WTC11 (cell line): ENCODE measurements around the gene KRR1. TPM values are rescaled to one million over a fixed set of nuclear protein-coding genes. Genes with fewer than 3 reads are reported as not detected.

Source experiments
- ATAC-seq: fragments of 200-7000 bp; cut with Tn5 transposase; 2 replicates; pipeline ENCODE4 v1.10.0; 2021; ENCODE audit warnings: mild to moderate bottlenecking, moderate library complexity
- CTCF ChIA-PET: fragments of 300-600 bp; sonication (Branson Sonifier 250); formaldehyde crosslinking; loops from one replicate; lab custom pipeline; 2021; ENCODE audit warnings: antibody characterized with exemption; lab: Charles Lee
- POLR2A ChIA-PET: fragments of 350-600 bp; sonication (Branson Sonifier 250); formaldehyde crosslinking; loops from one replicate; lab custom pipeline; 2021; ENCODE audit warnings: antibody characterized with exemption; lab: Charles Lee
- DNase-seq: peaks from one replicate; pipeline ENCODE4 v3.0.0; 2021; ENCODE audit warnings: low spot score
- H3K27ac Mint-ChIP-seq: 2 replicates; pipeline ENCODE4 v1.8.0; 2021; ENCODE audit warnings: mixed read lengths
- H3K27me3 Mint-ChIP-seq: 2 replicates; pipeline ENCODE4 v1.8.0; 2021; ENCODE audit warnings: low read depth, mild to moderate bottlenecking, moderate library complexity, mixed read lengths
- H3K36me3 Mint-ChIP-seq: 2 replicates; pipeline ENCODE4 v1.8.0; 2021; ENCODE audit warnings: mixed read lengths
- H3K4me1 Mint-ChIP-seq: 2 replicates; pipeline ENCODE4 v1.8.0; 2022; ENCODE audit warnings: mixed read lengths
- H3K4me3 Mint-ChIP-seq: 2 replicates; pipeline ENCODE4 v1.8.0; 2021; ENCODE audit warnings: mild to moderate bottlenecking, moderate library complexity, mixed read lengths
- H3K9me3 Mint-ChIP-seq: 2 replicates; pipeline ENCODE4 v1.8.0; 2021; ENCODE audit warnings: mixed read lengths
- CDX4 ChIP-seq: fragments of 250-450 bp; sonication (Bioruptor Pico); IDR thresholded peaks from 2 replicates; pipeline ENCODE4 v1.9.0; 2021; ENCODE audit warnings: moderate library complexity, mild to moderate bottlenecking, inconsistent platforms, borderline replicate concordance
- E2F1 ChIP-seq: sonication (generic); formaldehyde crosslinking; IDR thresholded peaks from 2 replicates; pipeline ENCODE4 v1.8.0; 2022; ENCODE audit warnings: mild to moderate bottlenecking, missing genetic modification reagents
- ELF4 ChIP-seq: sonication (generic); formaldehyde crosslinking; IDR thresholded peaks from 2 replicates; pipeline ENCODE4 v1.8.1; 2022; ENCODE audit warnings: low read depth, mild to moderate bottlenecking, moderate library complexity, missing genetic modification reagents
- OVOL2 ChIP-seq: fragments of 250-450 bp; sonication (Bioruptor Pico); IDR thresholded peaks from 2 replicates; pipeline ENCODE4 v1.9.0; 2021; ENCODE audit warnings: mild to moderate bottlenecking, borderline replicate concordance
- RELA ChIP-seq: sonication (generic); formaldehyde crosslinking; IDR thresholded peaks from 2 replicates; pipeline ENCODE4 v1.8.1; 2022; ENCODE audit warnings: missing genetic modification reagents, mild to moderate bottlenecking, borderline replicate concordance
- STAT6 ChIP-seq: sonication (generic); formaldehyde crosslinking; conservative IDR thresholded peaks from 2 replicates; pipeline ENCODE4 v1.8.1; 2023; ENCODE audit warnings: mild to moderate bottlenecking, low read depth, missing genetic modification reagents, moderate library complexity
- ZNF416 ChIP-seq: fragments of 250-450 bp; sonication (Bioruptor Pico); IDR thresholded peaks from 2 replicates; pipeline ENCODE4 v1.9.0; 2021; ENCODE audit warnings: mild to moderate bottlenecking, inconsistent platforms
- ZNF423 ChIP-seq: fragments of 250-450 bp; sonication (Bioruptor Pico); IDR thresholded peaks from 2 replicates; pipeline ENCODE4 v2.1.2; 2022; ENCODE audit warnings: mild to moderate bottlenecking, moderate library complexity
- total RNA-seq: library from RNA; stranded (reverse); gene quantifications from 3 replicates; pipeline ENCODE4 v1.2.3, GENCODE V29; 2021
- TF ChIP-seq, protein P1 (sequence below): sonication (generic); formaldehyde crosslinking; IDR thresholded peaks from 2 replicates; pipeline ENCODE4 v1.8.0; 2022; ENCODE audit warnings: mild to moderate bottlenecking, missing genetic modification reagents
- TF ChIP-seq, protein P2 (sequence below): sonication (generic); formaldehyde crosslinking; IDR thresholded peaks from 2 replicates; pipeline ENCODE4 v1.8.1; 2023; ENCODE audit warnings: mild to moderate bottlenecking, missing genetic modification reagents
- TF ChIP-seq, protein P3 (sequence below): fragments of 250-450 bp; sonication (Bioruptor Pico); conservative IDR thresholded peaks from 2 replicates; pipeline ENCODE4 v1.9.0; 2021; ENCODE audit warnings: mild to moderate bottlenecking
- TF ChIP-seq, protein P4 (sequence below): fragments of 250-450 bp; sonication (Bioruptor Pico); IDR thresholded peaks from 2 replicates; pipeline ENCODE4 v2.1.2; 2022; ENCODE audit warnings: mild to moderate bottlenecking, moderate library complexity
- TF ChIP-seq, protein P5 (sequence below): sonication (generic); formaldehyde crosslinking; IDR thresholded peaks from 2 replicates; pipeline ENCODE4 v1.8.0; 2023; ENCODE audit warnings: missing genetic modification reagents, mild to moderate bottlenecking, borderline replicate concordance

The KRR1 gene
- total RNA-seq, 1 experiment from 2014 or later = 59.6 TPM

GRCh38 chr12:75491169-75491568, 20.2 kb downstream of the KRR1 start:
- Mint-ChIP-seq H3K27ac (no peak overlapping the region), H3K36me3 (no peaks in the 10 kb centered on the region), H3K9me3 (no peaks in the 10 kb centered on the region), H3K27me3 (no peaks in the 10 kb centered on the region), H3K4me3 (no peak overlapping the region), H3K4me1 (peaks cover 15% of the 10 kb centered on the region)
- TF ChIP-seq, protein P1, sequence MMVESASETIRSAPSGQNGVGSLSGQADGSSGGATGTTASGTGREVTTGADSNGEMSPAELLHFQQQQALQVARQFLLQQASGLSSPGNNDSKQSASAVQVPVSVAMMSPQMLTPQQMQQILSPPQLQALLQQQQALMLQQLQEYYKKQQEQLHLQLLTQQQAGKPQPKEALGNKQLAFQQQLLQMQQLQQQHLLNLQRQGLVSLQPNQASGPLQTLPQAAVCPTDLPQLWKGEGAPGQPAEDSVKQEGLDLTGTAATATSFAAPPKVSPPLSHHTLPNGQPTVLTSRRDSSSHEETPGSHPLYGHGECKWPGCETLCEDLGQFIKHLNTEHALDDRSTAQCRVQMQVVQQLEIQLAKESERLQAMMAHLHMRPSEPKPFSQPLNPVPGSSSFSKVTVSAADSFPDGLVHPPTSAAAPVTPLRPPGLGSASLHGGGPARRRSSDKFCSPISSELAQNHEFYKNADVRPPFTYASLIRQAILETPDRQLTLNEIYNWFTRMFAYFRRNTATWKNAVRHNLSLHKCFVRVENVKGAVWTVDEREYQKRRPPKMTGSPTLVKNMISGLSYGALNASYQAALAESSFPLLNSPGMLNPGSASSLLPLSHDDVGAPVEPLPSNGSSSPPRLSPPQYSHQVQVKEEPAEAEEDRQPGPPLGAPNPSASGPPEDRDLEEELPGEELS (CRISPR knock-in tag) = no peak
- TF ChIP-seq ZNF423 (CRISPR knock-in tag) (no peak), CDX4 (no peak), ELF4 (CRISPR knock-in tag) (no peak), E2F1 (CRISPR knock-in tag) (no peak)
- TF ChIP-seq, protein P2, sequence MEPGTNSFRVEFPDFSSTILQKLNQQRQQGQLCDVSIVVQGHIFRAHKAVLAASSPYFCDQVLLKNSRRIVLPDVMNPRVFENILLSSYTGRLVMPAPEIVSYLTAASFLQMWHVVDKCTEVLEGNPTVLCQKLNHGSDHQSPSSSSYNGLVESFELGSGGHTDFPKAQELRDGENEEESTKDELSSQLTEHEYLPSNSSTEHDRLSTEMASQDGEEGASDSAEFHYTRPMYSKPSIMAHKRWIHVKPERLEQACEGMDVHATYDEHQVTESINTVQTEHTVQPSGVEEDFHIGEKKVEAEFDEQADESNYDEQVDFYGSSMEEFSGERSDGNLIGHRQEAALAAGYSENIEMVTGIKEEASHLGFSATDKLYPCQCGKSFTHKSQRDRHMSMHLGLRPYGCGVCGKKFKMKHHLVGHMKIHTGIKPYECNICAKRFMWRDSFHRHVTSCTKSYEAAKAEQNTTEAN = no peak
- TF ChIP-seq, protein P3, sequence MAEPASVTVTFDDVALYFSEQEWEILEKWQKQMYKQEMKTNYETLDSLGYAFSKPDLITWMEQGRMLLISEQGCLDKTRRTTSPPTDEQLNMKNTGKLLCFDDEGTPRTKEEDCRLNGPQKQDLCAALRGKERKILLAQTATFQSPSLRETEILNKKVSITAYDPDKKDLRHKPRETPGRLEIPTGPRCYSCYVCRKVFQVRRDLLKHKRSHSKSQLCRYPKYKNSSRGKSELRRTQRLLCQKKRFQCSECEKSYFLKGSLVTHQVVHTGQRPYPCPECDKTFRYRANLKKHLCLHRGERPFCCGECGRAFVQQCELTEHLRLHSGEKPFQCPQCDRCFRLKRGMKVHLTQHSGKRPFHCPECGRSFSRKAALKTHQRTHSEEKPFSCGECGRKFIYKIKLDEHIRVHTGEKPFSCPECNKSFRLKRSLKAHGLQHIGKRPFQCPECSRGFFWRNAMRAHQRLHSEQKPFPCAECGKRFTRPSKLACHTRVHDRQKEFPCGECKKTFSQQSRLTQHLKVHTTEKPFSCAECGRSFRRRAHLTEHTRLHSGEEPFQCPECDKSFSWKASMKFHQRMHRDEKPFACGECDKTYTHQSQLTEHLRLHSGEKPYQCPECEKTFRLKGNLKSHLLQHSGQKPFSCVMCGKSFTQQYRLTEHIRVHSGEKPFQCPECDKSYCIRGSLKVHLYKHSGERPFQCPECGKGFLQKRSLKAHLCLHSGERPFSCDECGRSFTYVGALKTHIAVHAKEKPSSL (CRISPR knock-in tag) = no peak
- TF ChIP-seq, protein P4, sequence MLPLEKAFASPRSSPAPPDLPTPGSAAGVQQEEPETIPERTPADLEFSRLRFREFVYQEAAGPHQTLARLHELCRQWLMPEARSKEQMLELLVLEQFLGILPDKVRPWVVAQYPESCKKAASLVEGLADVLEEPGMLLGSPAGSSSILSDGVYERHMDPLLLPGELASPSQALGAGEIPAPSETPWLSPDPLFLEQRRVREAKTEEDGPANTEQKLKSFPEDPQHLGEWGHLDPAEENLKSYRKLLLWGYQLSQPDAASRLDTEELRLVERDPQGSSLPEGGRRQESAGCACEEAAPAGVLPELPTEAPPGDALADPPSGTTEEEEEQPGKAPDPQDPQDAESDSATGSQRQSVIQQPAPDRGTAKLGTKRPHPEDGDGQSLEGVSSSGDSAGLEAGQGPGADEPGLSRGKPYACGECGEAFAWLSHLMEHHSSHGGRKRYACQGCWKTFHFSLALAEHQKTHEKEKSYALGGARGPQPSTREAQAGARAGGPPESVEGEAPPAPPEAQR (CRISPR knock-in tag) = no peak
- POLR2A ChIA-PET = interaction anchor here (0.5 to 0.7 kb wide), 2 partner anchors 93 to 152 kb away, joined by 3 to 4 read pairs; no protein-coding TSS in a partner anchor
- ATAC-seq (no peak), DNase-seq (no peak)
- CTCF ChIA-PET = no interaction called here

- Mint-ChIP-seq H3K36me3 (no peaks in the 10 kb centered on the region), H3K9me3 (no peaks in the 10 kb centered on the region), H3K27me3 (no peaks in the 10 kb centered on the region), H3K27ac (peak overlapping the region; percentile 71; the same call in 1 of the 2 replicates), H3K4me3 (no peak overlapping the region), H3K4me1 (peaks cover 21% of the 10 kb centered on the region)
- CTCF ChIA-PET = no interaction called here
- ATAC-seq (no peak), DNase-seq (no peak)
- POLR2A ChIA-PET = interaction anchor here (0.6 kb wide), 1 partner anchor 564 kb away, joined by 3 read pairs; no protein-coding TSS in a partner anchor
- no peak for TF ChIP-seq RELA
- no peak for TF ChIP-seq OVOL2 (CRISPR knock-in tag)
- TF ChIP-seq ZNF416 (CRISPR knock-in tag) = no peak
- TF ChIP-seq STAT6 (CRISPR knock-in tag) = no peak
- TF ChIP-seq, protein P5, sequence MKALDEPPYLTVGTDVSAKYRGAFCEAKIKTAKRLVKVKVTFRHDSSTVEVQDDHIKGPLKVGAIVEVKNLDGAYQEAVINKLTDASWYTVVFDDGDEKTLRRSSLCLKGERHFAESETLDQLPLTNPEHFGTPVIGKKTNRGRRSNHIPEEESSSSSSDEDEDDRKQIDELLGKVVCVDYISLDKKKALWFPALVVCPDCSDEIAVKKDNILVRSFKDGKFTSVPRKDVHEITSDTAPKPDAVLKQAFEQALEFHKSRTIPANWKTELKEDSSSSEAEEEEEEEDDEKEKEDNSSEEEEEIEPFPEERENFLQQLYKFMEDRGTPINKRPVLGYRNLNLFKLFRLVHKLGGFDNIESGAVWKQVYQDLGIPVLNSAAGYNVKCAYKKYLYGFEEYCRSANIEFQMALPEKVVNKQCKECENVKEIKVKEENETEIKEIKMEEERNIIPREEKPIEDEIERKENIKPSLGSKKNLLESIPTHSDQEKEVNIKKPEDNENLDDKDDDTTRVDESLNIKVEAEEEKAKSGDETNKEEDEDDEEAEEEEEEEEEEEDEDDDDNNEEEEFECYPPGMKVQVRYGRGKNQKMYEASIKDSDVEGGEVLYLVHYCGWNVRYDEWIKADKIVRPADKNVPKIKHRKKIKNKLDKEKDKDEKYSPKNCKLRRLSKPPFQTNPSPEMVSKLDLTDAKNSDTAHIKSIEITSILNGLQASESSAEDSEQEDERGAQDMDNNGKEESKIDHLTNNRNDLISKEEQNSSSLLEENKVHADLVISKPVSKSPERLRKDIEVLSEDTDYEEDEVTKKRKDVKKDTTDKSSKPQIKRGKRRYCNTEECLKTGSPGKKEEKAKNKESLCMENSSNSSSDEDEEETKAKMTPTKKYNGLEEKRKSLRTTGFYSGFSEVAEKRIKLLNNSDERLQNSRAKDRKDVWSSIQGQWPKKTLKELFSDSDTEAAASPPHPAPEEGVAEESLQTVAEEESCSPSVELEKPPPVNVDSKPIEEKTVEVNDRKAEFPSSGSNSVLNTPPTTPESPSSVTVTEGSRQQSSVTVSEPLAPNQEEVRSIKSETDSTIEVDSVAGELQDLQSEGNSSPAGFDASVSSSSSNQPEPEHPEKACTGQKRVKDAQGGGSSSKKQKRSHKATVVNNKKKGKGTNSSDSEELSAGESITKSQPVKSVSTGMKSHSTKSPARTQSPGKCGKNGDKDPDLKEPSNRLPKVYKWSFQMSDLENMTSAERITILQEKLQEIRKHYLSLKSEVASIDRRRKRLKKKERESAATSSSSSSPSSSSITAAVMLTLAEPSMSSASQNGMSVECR (CRISPR knock-in tag) = no peak
Measured at GRCh38 chr12:75489613-75490210, 21.7 kb downstream of the KRR1 start.
